ENCODE data around the gene SEZ6L2. TPM values are rescaled to one million over a fixed set of nuclear protein-coding genes. Genes with fewer than 3 reads are reported as not detected.

The SEZ6L2 gene
- total and polyA plus RNA-seq, 2 of the 8 experiments (the other 6 are each of a cell fraction or from before 2014, with no cell fraction given): 43.5 to 47.7 TPM

- Histone ChIP-seq H2AFZ (ENCODE audit: low read length) (no peak overlapping the region), H3K23me2 (ENCODE audit: low read depth, low read length) (no peaks in the 10 kb centered on the region), H3K4me1 (replicated peaks in 1 of 4; ENCODE audit: control insufficient read depth in 3 of 4, insufficient read depth in 4 of 4, low read length in 3 of 4) (no peaks in the 10 kb centered on the region; a peak in 2 of 7 replicates), H4K8ac (ENCODE audit: extremely low read depth, insufficient read depth, low read length) (peak overlapping the region; percentile 18; the same call in 1 of the 2 replicates), H3K27me3 (replicated peaks in 1 of 4; ENCODE audit: control insufficient read depth in 3 of 4, extremely low read depth in 1 of 4, insufficient read depth in 3 of 4, low read length in 3 of 4) (no peaks in the 10 kb centered on the region), H3K18ac (ENCODE audit: extremely low read depth, low read length) (no peak overlapping the region), H2BK15ac (ENCODE audit: low read length) (no peak overlapping the region), H2BK12ac (ENCODE audit: low read depth, low read length) (no peak overlapping the region), H4K20me1 (replicated peaks in 1 of 2; ENCODE audit: control insufficient read depth in 1 of 2, insufficient read depth in 2 of 2, low read length in 2 of 2) (no peaks in the 10 kb centered on the region), H3K27ac (ENCODE audit: low read depth, low read length) (no peak overlapping the region), H2AK5ac (ENCODE audit: low read depth, low read length) (no peak overlapping the region), H3K9me3 (ENCODE audit: insufficient read depth in 2 of 2, low read depth in 1 of 2, low read length in 1 of 2) (no peaks in the 10 kb centered on the region), H3K23ac (ENCODE audit: insufficient read length) (no peak overlapping the region), H4K5ac (ENCODE audit: insufficient read length, low read depth, low read length) (no peak overlapping the region), H3K36me3 (ENCODE audit: control insufficient read depth in 2 of 4, insufficient read depth in 4 of 4, low read length in 3 of 4) (no peaks in the 10 kb centered on the region), H3K4ac (replicated peaks; ENCODE audit: insufficient read length, low read depth, low read length) (no peak overlapping the region), H3K9ac (replicated peaks in 1 of 4; ENCODE audit: extremely low read depth in 1 of 4, low read depth in 3 of 4, low read length in 3 of 4) (no peak overlapping the region), H3K56ac (replicated peaks; ENCODE audit: insufficient read length, low read depth, low read length) (no peak overlapping the region), H3K79me1 (ENCODE audit: low read depth, low read length) (no peaks in the 10 kb centered on the region), H3K79me2 (ENCODE audit: control insufficient read depth in 1 of 2, insufficient read depth in 2 of 2, low read length in 2 of 2) (no peaks in the 10 kb centered on the region), H3K14ac (ENCODE audit: insufficient read length) (no peak overlapping the region), H2BK120ac (replicated peaks; ENCODE audit: low read depth, low read length) (no peak overlapping the region), H4K91ac (replicated peaks; ENCODE audit: insufficient read length, low read length) (no peak overlapping the region), H3K4me2 (ENCODE audit: insufficient read depth in 1 of 2, low read depth in 2 of 2, low read length in 2 of 2) (no peak overlapping the region), H2BK5ac (ENCODE audit: low read depth, low read length) (no peak overlapping the region), H3K4me3 (ENCODE audit: extremely low read depth in 1 of 4, insufficient read depth in 2 of 4, low read depth in 3 of 4, low read length in 4 of 4) (no peak overlapping the region), H2BK20ac (ENCODE audit: low read length) (no peak overlapping the region)
- POLR2A ChIA-PET (ENCODE audit: partially characterized antibody): interaction anchor here (0.9 to 12.7 kb wide), 7 partner anchors 8 to 37 kb away, joined by 3 to 167 read pairs (median 4); partner anchors contain the start of genes CDIPT, MVP and PAGR1
- DNase-seq (ENCODE audit: low read depth in 1 of 2, low spot score in 2 of 2) (no peak), FAIRE-seq (no peak)
- 92% methylated on average over 27 of the region's 28 CpGs; no CpG with 5 or more reads in 1 of the 2 experiments for WGBS, 2 experiments (ENCODE audit: extremely low coverage in 1 of 2, insufficient coverage in 1 of 2, insufficient read length in 1 of 2, insufficient replicate concordance in 2 of 2, low coverage in 1 of 2, low lambda C conversion rate in 2 of 2, missing lambda C conversion rate in 1 of 2)
- CTCF ChIA-PET (ENCODE audit: partially characterized antibody): interaction anchor here (0.6 to 15.0 kb wide), 4 partner anchors 10 to 29 kb away, joined by 3 to 212 read pairs (median 3); partner anchors contain the start of genes MVP and PAGR1
- no peak for TF ChIP-seq CBX8 (IDR thresholded peaks at IDR 0.05; ENCODE audit: borderline replicate concordance, low read depth, low read length)
- TF ChIP-seq RBBP5 (IDR thresholded peaks at IDR 0.05; ENCODE audit: borderline replicate concordance, low read depth, low read length): no peak
- TF ChIP-seq TEAD4 (IDR thresholded peaks at IDR 0.05; ENCODE audit: low read depth, low read length): no peak
- TF ChIP-seq MAFK (IDR thresholded peaks at IDR 0.05; ENCODE audit: low read depth, low read length): no peak
- TF ChIP-seq RAD21 (IDR thresholded peaks at IDR 0.05 in 1 of 2, conservative IDR thresholded peaks at IDR 0.05 in 1 of 2; ENCODE audit: low read depth in 2 of 2, low read length in 2 of 2): no peak
These were observed 54.6 kb downstream of the SEZ6L2 start for GRCh38 chr16:29844575-29845331.
